ENCODE measurements around the gene PIN1. TPM values are rescaled to one million over a fixed set of nuclear protein-coding genes. Genes with fewer than 3 reads are reported as not detected.
"Not testable (repeated sequence)": the region's sequence is repeated elsewhere in the genome, so short reads cannot be mapped to it uniquely, and the experiment has no call there.

The PIN1 gene
- polyA plus RNA-seq, 1 donor from 2014 or later, result 77.4 TPM

- H3K4me3 Mint-ChIP-seq, result peak overlapping the region; percentile 92 to 97 (median 94)
- H3K27me3 Mint-ChIP-seq, result no peaks in the 10 kb centered on the region
- no peaks in the 10 kb centered on the region for H3K9me3 Mint-ChIP-seq
- peaks cover 10% of the 10 kb centered on the region for H3K36me3 Mint-ChIP-seq
- peak overlapping the region in 2 of 3 donors; percentile 35 to 98 for H3K27ac Mint-ChIP-seq
- H3K4me1 Mint-ChIP-seq, result peaks cover 4 to 12% (median 11%) of the 10 kb centered on the region in 3 donors
These were observed 410 bp downstream of the PIN1 start for GRCh38 chr19:9835507-9835949.

DNA sequence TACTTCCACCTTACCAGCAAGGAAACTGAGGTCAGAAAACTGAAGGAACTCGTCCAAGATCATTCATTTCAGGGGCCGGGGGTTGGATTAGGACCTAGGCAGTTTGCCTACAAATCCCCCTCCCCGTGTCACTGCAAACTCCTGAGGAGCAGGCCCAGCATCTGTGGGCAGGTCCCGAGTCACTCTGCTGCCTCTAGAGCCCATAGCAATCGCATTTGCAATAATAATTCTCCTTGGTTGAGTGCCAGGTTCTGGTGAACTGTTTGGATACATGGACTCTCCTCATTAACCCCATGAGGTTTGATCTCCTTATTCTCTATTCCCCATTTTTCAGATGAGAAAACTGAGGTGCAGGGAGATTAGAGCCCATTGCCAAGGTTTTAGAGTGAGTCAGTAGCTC, 903 bp downstream of the PIN1 start:
- peak overlapping the region in 2 of 3 donors; percentile 56 to 59 for H3K27ac Mint-ChIP-seq
- no peaks in the 10 kb centered on the region for H3K27me3 Mint-ChIP-seq
- peak overlapping the region; percentile 92 to 95 (median 94) for H3K4me3 Mint-ChIP-seq
- peaks cover 10% of the 10 kb centered on the region for H3K36me3 Mint-ChIP-seq
- H3K4me1 Mint-ChIP-seq, result peaks cover 4 to 12% (median 11%) of the 10 kb centered on the region in 3 donors
- no peaks in the 10 kb centered on the region for H3K9me3 Mint-ChIP-seq

GRCh38 chr19:9838324-9838723, 3.2 kb downstream of the PIN1 start:
- Mint-ChIP-seq H3K4me3 (peak overlapping the region in 2 of 4 donors; percentile 61 to 65), H3K27ac (peak overlapping the region in 1 of 3 donors; percentile 65), H3K4me1 (peaks cover 4 to 13% (median 12%) of the 10 kb centered on the region in 3 donors), H3K9me3 (peaks cover 0 to 3% (median 0%) of the 10 kb centered on the region in 3 donors), H3K27me3 (no peaks in the 10 kb centered on the region), H3K36me3 (peaks cover 8% of the 10 kb centered on the region)

GRCh38 chr19:9839415-9839814, 4.3 kb downstream of the PIN1 start:
- Mint-ChIP-seq H3K27me3 (no peaks in the 10 kb centered on the region), H3K4me1 (peaks cover 4 to 14% (median 12%) of the 10 kb centered on the region in 3 donors), H3K4me3 (no peak overlapping the region), H3K27ac (no peak overlapping the region), H3K9me3 (peaks cover 0 to 3% (median 0%) of the 10 kb centered on the region in 3 donors), H3K36me3 (peaks cover 8% of the 10 kb centered on the region)

- peaks cover 6% of the 10 kb centered on the region for H3K36me3 Mint-ChIP-seq
- no peak overlapping the region for H3K27ac Mint-ChIP-seq
- H3K4me3 Mint-ChIP-seq, result no peak overlapping the region
- H3K27me3 Mint-ChIP-seq, result no peaks in the 10 kb centered on the region
- peaks cover 0 to 3% (median 0%) of the 10 kb centered on the region in 3 donors for H3K9me3 Mint-ChIP-seq
- peaks cover 0 to 3% (median 1%) of the 10 kb centered on the region in 3 donors for H3K4me1 Mint-ChIP-seq
These were observed 7.9 kb downstream of the PIN1 start for GRCh38 chr19:9842834-9843625.

DNA sequence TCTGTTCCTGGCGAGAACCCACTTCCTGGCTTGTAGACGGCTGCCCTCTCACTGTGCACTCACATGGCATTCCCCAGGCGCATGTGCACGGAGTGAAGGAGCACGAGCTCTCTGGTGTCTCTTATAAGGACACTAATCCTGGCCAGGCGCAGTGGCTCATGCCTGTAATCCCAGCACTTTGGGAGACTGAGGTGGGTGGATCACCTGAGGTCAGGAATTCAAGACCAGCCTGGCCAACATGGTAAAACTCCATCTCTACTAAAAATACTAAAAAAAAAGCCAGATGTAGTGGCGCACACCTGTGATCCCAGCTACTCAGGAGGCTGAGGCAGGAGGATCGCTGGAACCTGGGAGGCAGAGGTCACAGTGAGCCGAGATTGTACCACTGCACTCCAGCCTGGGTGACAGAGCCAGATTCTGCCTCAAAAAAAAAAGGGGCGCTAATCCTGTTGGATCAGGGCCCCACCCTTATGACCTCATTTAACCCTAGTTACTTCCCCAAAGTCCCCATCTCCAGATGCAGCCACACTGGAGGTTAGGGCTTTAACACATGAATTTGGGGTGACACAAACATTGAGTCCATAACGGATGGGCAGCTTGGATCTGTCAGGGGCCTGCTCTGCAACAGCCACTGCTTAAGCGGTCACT, 8.6 kb downstream of the PIN1 start:
- not testable (repeated sequence) for H3K27me3 Mint-ChIP-seq, H3K36me3 Mint-ChIP-seq, H3K4me3 Mint-ChIP-seq, H3K4me1 Mint-ChIP-seq, H3K27ac Mint-ChIP-seq, H3K9me3 Mint-ChIP-seq

DNA sequence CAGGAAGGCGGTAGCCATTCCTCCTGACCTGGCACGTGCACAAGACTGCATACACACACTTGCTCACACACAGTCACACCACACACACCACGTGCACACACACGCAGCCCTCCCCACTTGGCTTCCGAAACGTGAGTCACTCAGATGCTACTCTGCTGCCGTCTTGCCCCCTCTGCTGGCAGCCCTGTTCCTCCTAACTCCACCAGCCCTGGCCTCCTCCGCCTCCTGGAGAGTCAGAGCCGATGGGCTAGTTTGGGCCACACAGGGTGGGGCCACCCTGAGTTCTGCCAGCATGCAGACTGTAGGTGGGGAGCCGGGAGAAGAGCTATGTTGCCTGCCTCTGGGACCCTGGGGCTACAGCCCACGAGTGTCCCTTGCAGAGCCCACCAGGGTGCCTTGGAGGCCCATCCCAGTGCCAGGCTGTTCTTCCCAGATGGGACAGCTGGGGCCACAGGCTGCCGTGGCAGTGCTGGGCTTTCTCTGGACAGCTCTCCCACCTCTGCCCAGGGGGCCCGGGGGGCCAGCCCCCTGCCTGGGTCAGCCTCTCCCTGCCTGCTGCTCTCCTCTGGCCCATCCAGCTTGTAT, 12.1 kb downstream of the PIN1 start:
- H3K36me3 Mint-ChIP-seq, result no peaks in the 10 kb centered on the region
- no peak overlapping the region for H3K27ac Mint-ChIP-seq
- no peaks in the 10 kb centered on the region for H3K27me3 Mint-ChIP-seq

GRCh38 chr19:9848060-9848459, 12.9 kb downstream of the PIN1 start:
- H3K4me1 Mint-ChIP-seq, result peaks cover 0 to 3% (median 1%) of the 10 kb centered on the region in 3 donors
- H3K9me3 Mint-ChIP-seq, result no peaks in the 10 kb centered on the region
- H3K27me3 Mint-ChIP-seq, result no peaks in the 10 kb centered on the region
- peaks cover 3% of the 10 kb centered on the region for H3K36me3 Mint-ChIP-seq
- no peak overlapping the region for H3K27ac Mint-ChIP-seq
- H3K4me3 Mint-ChIP-seq, result no peak overlapping the region

More for the DNA sequence above, 12.1 kb downstream of the PIN1 start:
- peaks cover 0 to 3% (median 1%) of the 10 kb centered on the region in 3 donors for H3K4me1 Mint-ChIP-seq
- no peaks in the 10 kb centered on the region for H3K9me3 Mint-ChIP-seq
- no peak overlapping the region for H3K4me3 Mint-ChIP-seq

DNA sequence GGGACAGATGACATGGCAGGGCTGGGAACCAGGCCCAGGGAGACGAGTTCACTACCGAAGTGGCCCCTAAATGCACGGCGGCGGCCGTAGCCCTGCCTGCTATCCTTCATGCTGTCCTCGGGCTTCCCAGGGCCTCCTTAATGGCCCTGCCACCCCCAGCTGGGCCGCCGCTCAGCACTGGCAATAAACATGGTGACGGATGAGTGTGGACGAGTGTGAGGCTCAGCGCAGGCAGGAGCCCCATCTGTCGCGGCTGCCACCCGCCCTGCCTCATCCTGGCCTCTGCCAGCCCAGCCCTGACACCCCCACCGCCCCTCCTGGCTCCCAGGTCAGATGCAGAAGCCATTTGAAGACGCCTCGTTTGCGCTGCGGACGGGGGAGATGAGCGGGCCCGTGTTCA, 13.6 kb downstream of the PIN1 start:
- no peak overlapping the region for H3K27ac Mint-ChIP-seq
- no peaks in the 10 kb centered on the region for H3K9me3 Mint-ChIP-seq
- H3K4me3 Mint-ChIP-seq, result no peak overlapping the region
- peaks cover 3% of the 10 kb centered on the region for H3K36me3 Mint-ChIP-seq
- H3K4me1 Mint-ChIP-seq, result peaks cover 0 to 1% (median 0%) of the 10 kb centered on the region in 3 donors
- H3K27me3 Mint-ChIP-seq, result no peaks in the 10 kb centered on the region

DNA sequence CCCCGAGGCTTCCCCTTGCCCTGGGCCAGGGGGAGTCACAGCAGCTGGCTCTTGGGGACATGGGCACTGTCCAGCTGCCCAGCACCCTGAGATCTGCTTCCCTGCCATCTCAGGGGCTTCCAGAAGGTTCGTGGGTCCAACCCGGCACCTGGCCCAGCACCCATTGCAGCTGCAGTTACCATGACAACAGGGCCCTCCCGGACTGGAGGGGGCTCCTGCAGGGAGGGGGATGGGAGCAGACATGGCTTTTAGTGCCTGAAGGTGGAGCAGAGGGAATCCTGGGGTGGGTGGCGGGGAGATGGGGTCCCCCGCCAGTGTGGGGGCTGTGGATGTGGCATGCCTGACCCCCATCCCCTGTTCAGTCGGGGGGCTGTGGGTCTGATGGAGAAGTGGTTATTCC, 14.7 kb downstream of the PIN1 start:
- Mint-ChIP-seq H3K4me3 (no peak overlapping the region), H3K27ac (no peak overlapping the region), H3K9me3 (no peaks in the 10 kb centered on the region)

GRCh38 chr19:9850235-9850959, 15.3 kb downstream of the PIN1 start:
- peaks cover 3% of the 10 kb centered on the region for H3K36me3 Mint-ChIP-seq
- H3K4me1 Mint-ChIP-seq, result peaks cover 0 to 1% (median 0%) of the 10 kb centered on the region in 3 donors
- H3K4me3 Mint-ChIP-seq, result no peak overlapping the region
- no peak overlapping the region for H3K27ac Mint-ChIP-seq
- no peaks in the 10 kb centered on the region for H3K27me3 Mint-ChIP-seq
- H3K9me3 Mint-ChIP-seq, result no peaks in the 10 kb centered on the region

More for the DNA sequence above, 14.7 kb downstream of the PIN1 start:
- H3K4me1 Mint-ChIP-seq, result peaks cover 0 to 1% (median 0%) of the 10 kb centered on the region in 3 donors
- no peaks in the 10 kb centered on the region for H3K27me3 Mint-ChIP-seq
- peaks cover 3% of the 10 kb centered on the region for H3K36me3 Mint-ChIP-seq

DNA sequence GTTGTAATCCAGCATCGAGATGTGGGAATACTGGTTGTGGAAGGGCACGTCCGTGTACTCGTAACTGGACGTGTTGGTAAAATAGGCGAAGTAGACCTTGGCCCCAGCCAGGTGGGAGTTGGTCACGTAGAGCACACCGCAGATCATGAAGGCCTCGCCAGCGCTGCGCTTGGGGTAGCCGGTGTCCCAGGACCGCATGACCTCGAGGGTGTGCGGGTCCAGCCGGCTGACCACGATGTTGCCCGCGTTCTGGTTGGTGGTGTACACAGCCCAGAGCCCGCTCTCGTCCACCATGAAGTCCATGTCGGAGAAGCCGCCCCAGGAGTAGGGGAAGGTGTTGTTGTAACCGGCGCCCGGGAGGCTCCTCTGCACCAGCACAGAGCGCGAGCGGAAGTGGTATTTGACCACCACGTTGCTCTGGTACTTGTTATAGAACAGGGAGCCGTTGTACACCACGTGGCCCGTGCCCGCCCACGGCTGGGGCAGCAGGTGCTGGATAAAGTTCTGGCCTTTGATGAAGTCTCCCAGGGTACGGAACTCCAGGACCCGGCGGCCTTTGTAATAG, 19.2 kb downstream of the PIN1 start:
- H3K27ac Mint-ChIP-seq, result no peak overlapping the region
- H3K4me3 Mint-ChIP-seq, result no peak overlapping the region
- H3K27me3 Mint-ChIP-seq, result no peaks in the 10 kb centered on the region
- H3K9me3 Mint-ChIP-seq, result no peaks in the 10 kb centered on the region
- peaks cover 0 to 12% (median 8%) of the 10 kb centered on the region in 3 donors for H3K4me1 Mint-ChIP-seq
- H3K36me3 Mint-ChIP-seq, result peaks cover 3% of the 10 kb centered on the region

DNA sequence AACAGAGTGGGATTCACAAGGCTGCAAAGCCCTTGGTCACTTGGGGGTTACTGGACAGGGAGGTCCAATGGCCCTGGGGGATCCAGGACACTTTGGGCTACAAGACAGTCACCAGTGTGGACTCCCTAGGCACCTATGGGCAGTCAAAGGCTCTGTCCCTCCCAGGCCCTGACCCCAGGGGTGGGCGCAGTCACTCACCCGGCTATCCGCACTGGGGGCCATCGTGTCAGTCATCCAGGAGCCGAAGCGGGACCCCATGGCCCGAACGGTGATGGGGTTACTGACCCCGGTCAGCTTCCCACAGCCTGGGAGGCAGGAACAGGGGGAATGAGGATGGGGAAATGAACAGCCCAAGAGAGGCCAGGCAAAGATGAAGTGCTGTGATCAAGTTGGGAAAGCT, 21.5 kb downstream of the PIN1 start:
- Mint-ChIP-seq H3K36me3 (peaks cover 3% of the 10 kb centered on the region), H3K9me3 (no peaks in the 10 kb centered on the region), H3K4me1 (peaks cover 0 to 12% (median 8%) of the 10 kb centered on the region in 3 donors), H3K4me3 (no peak overlapping the region), H3K27me3 (no peaks in the 10 kb centered on the region), H3K27ac (peak overlapping the region in 1 of 3 donors; percentile 61)

- Mint-ChIP-seq H3K27ac (no peak overlapping the region), H3K27me3 (no peaks in the 10 kb centered on the region), H3K36me3 (peaks cover 3% of the 10 kb centered on the region), H3K4me1 (peaks cover 0 to 12% (median 8%) of the 10 kb centered on the region in 3 donors), H3K9me3 (no peaks in the 10 kb centered on the region), H3K4me3 (peak overlapping the region in 1 of 4 donors; percentile 44)
These were observed 22.1 kb downstream of the PIN1 start for GRCh38 chr19:9857076-9857721.

Data from IgD-negative memory B cell (primary cell).